ENCODE data around the gene RGS6.

Gene RGS6

DNA sequence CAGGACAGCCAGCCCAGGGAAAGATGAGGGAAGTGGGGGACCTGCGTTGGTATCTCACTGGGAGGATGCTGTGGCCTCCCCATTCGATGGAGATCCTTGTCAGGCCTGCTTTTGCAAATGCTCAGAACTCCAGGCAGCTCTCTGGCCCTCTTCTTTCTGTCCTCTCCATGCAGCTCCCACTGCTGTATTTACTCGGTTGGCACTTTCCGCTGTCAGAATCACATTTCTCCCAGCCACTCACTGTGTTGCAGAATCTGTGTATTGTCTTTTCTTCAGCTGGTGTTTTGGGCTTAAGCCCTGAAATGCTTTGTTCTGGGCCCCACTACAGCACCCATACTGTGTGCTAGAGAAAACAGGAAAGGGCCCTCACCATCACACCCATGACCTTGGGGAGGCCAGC is 401.1 kb downstream of the RGS6 start:
- no peak for DNase-seq

DNA sequence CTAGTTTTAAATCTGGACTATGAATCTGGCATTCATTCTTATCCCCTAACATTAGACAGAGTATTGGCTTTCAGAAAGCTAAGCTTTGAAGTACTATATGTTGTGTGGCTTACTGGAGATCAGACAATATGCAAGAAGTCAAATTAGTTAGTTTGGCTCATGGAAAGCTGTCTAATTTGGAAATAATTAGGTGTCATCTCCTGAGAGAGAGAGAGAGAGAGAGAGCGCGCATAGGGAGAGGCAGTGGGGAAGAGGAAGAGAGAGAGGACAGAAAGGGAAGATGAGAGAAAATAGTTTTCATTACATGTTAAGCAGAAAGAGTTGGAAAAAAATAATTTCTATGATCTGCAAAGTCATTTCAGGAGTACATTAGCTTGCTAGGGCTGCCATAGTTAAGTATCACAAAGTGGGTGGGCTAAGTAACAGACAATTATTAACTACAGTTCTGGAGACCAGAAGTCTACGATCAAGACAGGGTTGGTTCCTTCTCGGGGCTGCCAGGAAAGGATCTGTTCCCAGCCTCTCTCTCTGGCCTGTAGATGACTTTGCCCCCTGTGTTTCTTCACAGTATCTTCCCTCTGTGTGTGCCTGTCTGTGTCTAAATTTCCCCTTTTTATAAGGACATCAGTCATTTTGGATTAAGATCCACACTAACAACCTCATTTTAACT is 404.2 kb downstream of the RGS6 start:
- DNase-seq, result no peak

DNA sequence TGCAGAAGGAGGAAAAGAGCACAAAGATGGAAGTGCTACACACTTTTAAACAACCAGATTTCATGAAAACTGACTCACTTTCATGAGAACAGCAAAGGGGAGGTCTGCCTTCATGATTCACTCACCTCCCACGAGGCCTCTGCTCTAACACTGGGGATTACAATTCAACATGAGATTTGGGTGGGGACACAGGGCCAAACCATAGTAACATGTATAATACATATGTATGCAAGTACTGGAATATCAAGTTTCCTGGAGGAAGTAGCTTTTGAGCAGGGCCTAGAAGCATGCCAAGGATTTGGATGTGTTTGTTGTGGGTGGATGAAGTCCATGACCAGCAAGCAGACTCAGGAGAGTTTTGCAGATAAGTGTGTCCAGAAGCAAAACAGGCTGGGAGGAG is 409.0 kb downstream of the RGS6 start:
- no peak for DNase-seq

DNA sequence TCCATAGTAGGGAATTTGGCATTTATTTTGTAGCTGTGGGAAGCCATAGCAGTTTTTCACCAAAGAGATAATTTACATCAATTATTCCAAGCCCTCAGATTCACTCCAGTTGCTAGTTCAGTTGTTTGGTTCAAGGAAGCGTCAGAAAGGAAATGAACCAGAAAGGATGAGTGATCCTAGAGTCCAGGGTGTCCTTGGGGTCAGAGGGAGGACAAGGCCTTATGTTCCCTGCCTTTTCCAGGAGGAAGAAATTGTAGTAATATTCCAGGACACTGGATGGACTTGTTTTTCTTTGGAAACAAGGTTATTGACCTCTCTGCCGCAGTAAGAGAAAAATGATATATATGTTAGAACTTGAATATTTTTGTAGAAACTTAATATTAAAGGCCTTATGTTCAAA is 409.5 kb downstream of the RGS6 start:
- DNase-seq, result no peak

DNA sequence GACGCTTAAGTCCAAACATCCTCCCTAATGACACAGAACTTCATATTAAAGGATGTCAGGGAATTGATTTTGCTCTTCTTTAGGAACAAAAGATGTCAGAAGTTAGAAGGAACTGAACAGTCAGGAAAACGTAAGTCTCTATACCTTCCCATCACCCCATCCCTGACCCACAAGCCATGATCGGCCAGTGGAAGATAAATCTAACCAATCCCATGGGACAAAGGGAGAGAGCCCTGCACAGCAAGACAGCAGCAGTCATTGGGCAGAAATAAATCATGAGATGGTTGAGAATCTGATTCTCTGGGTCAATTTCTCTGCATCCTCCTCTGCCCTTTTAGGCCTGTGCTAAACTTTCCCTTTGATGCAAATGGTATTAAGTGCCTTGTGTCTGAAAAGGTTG is 414.9 kb downstream of the RGS6 start:
- DNase-seq, result no peak

DNA sequence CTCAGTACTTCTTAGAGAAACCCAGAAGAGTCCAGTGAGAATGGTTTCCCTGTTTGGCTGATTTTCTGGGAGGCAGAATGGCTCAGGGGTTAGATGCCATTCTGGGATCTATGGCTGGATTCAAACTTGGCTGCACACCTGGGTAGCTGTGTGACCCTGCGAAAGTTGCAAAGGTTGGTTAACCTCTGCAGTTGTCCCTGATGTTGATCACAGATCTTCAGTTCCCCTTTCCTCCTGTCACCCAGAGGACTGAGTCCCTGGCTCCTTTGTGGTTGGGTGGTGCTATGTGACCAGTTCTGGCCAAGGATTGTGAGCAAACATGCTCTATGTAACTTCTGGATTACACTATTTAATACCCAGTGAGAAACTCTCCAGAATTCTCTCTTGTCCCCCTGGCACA is 418.0 kb downstream of the RGS6 start:
- DNase-seq, result no peak

DNA sequence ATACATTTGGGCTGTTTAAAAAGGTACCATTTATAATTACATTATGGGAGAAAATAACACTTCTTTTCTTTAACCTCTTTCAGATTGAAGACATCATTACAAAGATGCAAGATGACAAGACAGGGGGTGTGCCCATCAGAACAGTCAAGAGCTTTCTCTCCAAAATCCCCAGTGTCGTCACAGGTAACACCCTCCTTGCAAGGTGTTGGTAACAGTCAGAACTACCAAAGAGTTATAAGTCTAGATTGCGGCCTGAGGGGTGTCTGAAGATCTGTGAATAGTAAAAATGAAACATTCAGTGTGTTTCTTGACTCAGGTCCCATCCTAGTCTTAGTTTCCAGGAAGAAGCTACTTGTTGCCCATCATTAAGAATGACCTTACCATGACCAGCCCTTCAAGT is 419.8 kb downstream of the RGS6 start:
- DNase-seq, result no peak

DNA sequence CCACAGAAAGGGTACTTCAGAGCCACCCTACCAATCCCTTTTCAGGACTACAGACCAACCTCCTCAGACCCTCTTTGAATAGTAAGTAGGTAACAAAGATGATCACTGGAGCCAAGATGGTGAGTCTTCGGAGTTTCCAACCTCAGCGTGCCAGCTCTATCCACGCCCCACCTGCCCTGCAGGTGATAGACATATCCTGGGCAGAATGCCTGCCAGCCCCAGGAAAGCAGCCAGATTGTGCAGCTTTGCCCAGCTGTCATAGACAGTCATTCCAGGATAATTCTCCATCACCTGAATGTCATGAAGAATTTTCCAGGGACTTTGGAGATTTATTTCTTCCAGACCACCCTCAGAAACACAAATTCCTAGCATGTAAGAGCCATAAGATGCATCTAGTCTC is 434.4 kb downstream of the RGS6 start:
- no peak for DNase-seq

DNA sequence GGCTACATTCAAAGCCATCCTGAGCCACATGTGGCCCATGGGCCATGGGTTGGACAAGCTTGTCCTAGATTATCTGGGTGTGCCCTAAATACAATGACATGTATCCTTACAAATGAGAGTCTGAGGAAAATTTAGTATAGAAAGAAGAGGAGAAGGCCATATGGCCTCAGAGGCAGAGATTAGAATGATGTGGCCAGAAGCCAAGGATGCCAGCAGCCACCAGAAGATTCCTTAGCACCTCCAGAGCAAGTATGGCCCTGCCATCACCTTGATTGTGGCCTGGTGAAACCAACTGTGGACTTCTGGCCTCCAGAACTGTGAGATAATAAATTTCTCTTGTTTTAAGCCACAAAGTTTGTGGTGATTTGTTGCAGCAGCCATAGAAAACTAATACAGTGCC is 436.9 kb downstream of the RGS6 start:
- no peak for DNase-seq

DNA sequence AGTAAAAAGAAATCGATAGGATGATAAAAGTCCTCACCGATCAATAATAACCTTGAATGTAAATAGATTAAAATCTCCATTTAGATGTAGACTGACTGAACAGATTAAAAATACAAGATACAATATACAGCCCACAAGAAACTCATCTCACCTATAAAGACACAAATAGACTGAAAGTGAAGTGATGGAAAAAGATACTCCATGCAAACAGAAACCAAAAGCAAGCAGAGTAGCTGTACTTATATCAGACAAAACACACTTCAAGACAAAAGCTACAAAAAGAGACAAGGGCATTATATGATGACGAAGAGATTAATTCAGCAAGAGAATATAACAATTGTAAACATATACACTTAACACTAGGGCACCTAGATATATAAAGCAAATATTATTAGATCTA is 444.8 kb downstream of the RGS6 start:
- no peak for DNase-seq

DNA sequence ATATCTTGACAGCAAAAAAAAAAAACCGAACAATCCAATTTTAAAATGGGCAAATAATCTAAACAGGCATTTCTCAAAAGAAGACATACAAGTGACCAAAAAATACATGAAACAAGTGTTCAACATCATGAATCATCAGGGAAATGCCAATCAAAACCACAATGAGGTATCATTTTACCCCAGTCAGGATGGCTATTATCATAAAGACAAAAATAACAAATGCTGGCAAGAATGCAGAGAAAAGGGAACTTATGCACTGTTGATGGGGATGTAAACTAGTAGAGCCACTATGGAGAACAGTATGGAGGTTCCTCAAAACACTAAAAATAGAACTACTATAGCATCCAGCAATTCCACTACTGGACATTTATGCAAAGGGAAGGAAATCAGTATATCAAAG is 448.2 kb downstream of the RGS6 start:
- DNase-seq, result no peak

DNA sequence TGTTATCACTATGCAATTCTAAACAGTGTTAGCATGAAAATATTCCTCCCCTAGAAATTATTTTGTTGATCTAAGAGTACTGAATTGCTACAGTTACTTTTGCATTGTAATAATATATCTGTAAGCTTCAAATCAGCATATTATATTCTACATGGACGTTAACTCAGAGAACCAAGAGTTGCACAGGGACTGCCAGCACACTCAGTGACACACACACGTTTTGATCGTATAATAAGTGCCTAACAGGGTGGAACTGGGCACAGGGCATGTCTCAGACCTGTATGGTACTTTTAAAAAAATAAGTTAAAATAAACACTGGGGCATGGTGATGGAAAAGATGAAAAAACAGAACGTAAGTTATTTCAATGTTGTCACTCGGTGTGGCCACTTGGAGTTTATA is 451.6 kb downstream of the RGS6 start:
- no peak for DNase-seq

DNA sequence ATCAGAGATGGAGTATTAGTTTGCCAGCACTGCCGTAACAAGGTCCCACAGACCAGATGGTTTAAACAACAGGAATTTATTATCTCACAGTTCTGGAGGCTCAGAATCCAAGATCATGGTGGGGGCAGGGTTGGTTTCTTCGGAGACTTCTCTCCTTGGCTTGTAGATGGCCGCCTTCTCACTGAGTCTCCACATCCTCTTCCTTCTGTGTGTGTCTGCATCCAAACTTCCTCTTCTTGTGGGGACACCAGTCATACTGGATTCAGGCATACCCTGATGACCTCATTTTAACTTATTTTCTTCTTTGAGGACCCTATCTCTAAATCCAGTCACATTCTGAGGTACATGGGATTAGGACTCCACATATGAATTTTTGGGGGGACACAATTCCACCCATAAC is 455.5 kb downstream of the RGS6 start:
- no peak for DNase-seq

DNA sequence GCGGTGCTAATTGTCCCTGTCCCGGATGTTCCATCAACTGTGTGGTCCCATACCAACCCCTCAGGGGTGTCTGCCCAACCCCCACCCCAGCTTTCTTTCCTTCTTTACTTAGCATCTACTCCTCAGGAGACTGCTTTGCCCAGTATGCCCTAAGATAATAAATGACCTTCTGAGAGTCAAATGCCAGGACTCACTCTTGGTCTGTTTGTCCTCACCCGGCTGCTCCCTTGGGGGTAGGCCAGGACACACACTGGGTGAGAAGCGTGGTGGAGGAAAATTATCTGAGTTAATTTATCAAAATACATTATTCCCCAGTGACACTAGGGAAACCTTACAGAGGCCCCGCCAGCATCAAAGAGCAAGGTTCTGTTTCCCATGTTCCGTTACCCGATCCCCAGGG is 457.0 kb downstream of the RGS6 start:
- DNase-seq, result no peak

DNA sequence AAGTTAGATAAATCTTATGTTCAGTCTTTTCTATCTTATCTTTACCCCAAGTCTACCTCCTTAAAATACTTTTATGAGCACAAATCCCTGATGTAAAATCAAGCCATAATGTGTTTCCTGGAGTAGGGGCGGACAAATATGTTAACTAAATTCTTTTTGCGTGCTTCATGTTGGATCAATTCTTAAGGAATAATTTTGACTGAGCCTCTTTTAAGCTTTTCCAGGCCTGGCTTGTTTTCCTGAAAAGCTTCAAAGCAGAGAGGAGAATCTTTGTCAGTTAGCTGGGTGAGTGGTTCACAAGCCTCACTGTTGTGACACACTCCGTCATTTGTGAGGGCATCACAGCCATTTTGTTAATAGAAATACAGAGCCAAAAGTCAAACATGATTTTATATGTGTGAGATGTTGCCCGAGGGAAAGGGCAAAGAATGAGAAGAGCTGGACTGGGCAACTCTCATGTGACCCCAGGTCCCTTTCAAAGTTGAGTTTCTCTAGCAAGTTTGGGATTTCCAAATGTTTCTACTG is 468.9 kb downstream of the RGS6 start:
- no peak for DNase-seq

DNA sequence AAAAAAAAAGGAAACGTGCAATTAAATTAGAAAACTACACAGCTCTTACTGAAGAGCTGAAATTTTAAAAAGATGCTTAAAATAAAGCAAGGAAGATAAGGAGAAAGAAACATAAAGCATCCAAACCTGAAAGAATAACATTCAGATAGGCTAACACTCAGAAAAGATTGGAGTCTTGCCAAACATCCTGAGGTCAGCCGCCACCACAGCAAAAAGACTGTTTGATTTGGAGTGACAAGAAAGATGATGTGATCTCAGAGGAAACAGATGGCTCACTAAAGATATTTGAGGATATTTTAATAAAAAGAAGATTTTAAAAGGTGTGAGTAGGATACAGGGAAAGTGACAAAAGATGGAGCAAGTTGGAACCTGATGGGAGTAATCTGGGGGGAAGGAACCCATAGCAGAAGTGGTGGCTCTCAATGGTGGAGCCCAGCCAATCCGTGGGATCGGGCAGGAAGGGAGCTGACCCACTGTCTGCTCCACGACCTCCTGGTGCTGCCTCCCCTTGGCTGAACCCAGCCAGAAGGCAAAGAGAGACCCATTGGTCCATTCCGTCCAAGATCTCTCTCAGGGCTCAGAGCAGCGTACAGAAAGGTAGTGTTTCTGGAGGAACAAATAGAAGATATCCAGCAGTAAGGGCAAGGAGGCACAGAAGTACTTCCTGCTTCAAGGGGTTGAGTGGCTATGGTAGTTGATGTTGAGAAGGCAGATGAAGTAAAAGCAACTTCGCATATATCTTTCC is 469.6 kb downstream of the RGS6 start:
- no peak for DNase-seq

DNA sequence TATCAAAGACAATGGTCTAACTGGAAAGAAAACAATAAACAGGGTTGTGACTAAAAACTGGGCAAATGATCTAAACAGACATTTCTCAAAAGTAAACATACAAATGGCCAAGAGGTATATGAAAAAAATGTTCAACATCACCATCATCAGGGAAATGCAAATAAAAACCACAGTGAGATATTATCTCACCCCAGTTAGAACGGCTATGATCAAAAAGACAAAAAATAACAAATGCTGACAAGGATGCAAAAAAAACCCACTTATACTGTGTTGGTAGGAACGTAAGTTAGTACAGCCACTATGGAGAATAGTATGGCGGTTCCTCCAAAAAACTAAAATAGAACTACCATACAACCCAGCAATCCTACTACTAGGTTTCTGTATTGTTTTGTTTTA is 470.1 kb downstream of the RGS6 start:
- DNase-seq, result no peak

DNA sequence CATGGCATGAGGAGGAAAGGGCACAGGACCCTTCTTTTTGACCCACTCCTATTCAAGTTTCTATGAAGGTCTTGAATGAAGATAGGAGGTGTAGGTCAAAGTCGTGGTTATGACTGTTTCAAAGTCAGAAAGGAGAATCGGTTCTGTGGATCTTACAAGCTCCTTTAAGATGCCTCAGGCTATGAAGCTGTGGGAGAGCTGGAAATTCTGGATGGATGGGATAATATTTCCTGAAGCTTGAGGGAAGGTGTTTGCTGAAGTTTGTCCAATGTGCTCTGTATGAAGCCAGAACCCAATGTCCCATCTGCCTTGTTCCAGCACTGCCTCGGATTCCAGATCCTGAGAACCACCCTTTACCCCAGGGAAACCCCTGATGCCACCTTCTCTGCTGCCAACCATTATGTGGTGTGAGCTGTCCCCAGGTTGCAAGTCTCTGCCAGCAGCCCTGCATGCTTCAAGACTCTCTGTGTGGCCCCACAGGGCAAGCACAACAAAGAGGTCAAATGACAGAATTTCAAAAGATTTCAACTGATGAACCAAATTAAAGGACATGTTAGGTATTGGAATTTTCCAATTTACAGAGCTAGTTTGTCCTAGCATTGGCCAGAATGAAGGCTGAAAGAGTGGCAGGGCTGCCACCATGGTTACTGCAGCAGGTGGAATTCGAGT is 472.0 kb downstream of the RGS6 start:
- no peak for DNase-seq

DNA sequence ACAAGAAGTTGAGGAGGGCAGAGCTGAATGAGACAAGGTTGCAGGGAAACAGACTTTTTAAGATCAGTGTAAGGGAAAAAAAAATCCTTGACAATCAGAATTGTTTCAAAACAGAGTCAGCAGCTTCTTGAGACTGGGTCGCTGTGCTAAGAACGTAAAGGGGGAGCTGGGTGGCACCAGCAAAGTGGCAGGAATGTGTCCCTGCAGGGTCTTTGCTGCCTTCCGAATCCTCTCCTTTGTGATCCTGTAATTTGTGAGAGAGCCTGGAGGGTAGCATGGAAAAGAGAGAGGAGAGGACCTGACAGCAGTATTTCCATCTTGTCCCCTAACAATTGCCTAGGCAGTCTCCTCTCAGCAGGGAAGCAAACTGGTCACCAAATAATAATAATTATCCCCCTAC is 472.8 kb downstream of the RGS6 start:
- DNase-seq, result no peak

DNA sequence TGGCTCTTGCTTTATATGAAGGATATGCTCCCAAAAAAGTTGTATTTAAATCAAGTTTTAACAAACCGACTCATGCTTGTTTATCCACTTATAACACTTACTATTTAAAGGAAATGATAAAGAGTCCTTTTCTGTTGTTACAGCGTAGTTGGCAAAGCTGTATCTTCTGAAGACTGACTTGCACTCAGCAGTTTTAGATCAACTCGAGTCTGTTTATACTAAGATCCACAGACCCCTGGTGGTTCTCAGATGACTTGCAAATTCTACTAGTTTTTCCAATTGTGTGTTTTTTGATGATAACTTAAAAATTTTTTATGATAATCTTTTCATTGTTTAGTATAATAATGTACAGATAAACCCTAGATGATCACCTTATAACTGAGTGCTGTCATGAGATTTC is 475.8 kb downstream of the RGS6 start:
- no peak for DNase-seq

DNA sequence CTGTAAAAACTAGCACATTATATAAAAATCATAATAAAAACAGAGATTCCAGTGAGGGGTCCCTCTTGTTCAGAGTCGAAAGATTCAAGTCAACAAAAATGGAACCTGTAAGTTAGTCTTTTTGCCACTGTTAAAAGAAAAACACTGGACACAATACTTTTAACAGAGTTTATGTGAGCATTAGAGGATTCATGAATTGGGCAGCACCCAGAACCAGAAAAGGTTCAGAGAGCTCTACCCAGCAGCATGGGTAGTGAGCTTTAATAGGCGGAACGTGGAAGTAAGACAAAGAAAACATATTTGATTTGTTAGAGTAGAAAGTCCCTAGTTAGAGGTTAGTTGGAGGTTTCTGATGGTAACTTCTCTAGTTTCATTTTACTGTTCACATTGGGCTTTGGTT is 476.8 kb downstream of the RGS6 start:
- no peak for DNase-seq

DNA sequence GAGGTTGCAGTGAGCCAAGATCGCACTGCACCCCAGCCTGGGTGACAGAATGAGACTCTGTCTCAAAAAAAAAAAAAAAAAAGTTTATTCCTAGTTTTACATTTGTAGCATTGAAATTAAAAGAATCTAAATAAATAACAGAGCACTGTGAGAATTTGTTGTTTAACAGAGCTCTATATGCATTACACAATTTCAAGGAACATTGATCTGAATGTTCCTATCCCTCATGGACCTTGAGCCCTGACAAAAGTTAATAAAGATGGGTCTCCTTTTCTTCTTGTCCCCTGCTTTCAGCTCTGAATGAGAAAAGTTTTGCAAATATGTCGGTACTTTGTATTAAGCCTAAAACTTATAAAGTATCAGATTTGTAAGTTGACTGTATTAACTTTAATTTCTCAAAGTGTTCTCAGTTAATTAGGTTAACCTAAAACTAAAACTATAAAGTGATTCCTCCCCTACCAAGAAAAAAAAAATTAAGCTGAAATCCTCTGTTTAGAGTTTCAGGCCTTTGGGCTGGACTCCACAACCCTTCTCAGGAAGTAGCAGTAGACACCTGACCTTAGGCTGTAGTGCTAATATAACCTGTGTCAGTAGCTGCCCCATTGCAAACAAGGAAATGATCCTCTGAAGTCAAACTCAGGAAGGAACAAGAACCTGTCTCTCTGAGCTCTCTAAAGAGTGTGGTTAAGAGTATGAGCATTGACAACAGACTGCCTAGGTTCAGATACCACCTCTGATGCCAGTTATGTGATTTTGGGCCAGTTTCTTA is 484.0 kb downstream of the RGS6 start:
- DNase-seq, result no peak

DNA sequence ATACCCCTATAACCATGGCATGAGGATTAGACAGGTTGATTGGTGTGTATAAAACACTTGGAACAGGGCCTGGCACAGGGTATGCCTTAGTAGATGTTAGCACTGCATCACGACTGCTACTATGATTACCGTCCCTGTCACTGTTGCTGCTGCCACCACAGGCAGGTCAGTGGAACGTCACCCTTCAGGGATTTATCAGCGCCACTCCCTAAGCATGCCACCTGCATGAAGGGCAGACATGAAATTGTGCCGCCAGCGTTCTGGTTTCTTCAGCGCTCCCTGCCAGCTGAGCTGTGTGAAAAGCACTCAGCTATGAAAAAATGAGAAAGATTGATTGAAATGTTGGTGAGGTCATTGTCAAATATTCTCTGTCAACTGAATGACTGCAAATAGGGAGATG is 484.7 kb downstream of the RGS6 start:
- DNase-seq, result no peak

Data from midbrain (tissue), 1 donor.